ENCODE measurements around the gene PRRX2. TPM values are rescaled to one million over a fixed set of nuclear protein-coding genes. Genes with fewer than 3 reads are reported as not detected.

The PRRX2 gene
- total and polyA plus RNA-seq, 2 of the 4 experiments (the other 2 are of a cell fraction): 12.7 to 35.5 TPM

GRCh38 chr9:129713402-129713679 is 47.9 kb downstream of the PRRX2 start (continued):
- TF ChIP-seq CTCF (conservative IDR thresholded peaks at IDR 0.05; ENCODE audit: low read depth, low read length) (no peak), FOS (IDR thresholded peaks at IDR 0.05; ENCODE audit: low read depth, low read length) (no peak), ELK1 (IDR thresholded peaks at IDR 0.05; ENCODE audit: borderline replicate concordance, low read depth, low read length) (no peak)

Data from IMR-90 (cell line).